HG03196 (cell line): Measurements from ENCODE around the gene BCL11A.

Source experiments
- ATAC-seq: cut with Tn5 transposase; IDR thresholded peaks from one replicate; pipeline ENCODE4 v1.9.1; 2021; ENCODE audit not compliant: unreplicated experiment

The BCL11A gene

GRCh38 chr2:60412027-60412426, 141.4 kb downstream of the BCL11A start:
- no peak for ATAC-seq

GRCh38 chr2:60411295-60411694, 142.2 kb downstream of the BCL11A start:
- no peak for ATAC-seq

DNA sequence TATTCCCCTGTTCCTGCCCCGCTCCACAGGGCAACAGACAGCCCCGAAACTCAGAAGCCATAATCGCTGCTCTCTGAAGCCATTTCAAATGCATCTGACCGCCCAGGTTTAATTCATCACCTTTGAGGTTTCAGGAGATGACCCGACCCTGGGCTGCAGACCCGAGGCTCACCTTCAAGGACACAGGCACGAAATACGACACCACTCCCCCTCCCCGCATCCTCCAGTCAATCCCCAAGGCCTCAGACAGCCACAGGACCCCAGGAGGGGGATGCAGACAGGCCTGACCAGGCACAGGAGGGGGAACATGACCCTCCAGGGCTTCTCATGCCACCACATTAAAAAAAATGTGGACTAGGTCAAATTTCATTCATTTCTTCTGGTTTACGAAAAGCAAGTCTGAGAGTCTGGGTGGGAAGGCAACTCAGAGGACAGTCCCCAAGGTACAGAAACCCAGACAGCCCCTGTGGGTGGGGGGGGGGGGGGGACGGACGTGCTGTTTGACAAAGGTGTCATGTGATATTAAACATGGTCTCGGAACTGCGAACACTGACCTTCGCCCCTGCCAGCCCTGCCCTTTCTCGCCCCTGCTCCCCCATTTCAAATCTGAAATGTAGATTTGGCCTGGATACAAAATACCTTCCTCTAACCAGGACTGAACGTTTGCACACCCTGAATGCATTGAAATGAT, 142.9 kb downstream of the BCL11A start:
- ATAC-seq, result no peak

GRCh38 chr2:60409531-60409871, 144.0 kb downstream of the BCL11A start:
- no peak for ATAC-seq

DNA sequence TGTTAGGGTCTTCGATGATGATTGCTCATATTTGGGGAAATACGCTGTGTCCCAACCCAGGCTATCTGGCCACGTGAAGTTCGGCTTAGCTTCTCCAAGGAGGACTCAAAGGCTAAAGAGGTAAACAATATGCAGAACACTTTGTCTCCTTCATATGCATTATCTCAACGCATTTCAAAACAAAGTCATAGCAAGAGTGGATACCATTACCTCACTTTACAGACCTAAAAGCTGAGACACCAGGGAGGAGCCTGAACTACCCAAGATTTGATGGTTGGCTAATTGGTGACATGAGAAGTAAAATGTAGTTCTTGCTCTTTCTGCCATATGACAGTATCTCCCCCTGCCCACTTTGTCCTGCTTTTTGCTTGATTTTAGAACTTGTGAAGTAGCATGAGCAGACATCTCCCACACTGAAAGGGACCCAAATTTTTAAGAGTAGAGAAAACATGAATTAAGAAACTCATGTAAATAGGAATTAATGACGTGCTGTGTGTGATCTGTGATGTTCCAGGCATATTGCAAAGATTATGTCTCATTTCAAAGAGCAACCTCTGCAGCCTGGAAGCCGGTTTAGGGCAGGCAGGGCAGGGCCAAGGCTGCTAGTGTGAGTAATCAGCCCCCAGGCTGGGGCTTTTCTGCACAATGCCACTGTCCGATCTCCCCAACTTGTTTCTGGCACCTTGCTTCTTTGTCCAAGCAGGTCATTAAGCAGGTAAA, 144.5 kb downstream of the BCL11A start:
- ATAC-seq, result no peak

- no peak for ATAC-seq
Measured at GRCh38 chr2:60408207-60408606, 145.2 kb downstream of the BCL11A start.

GRCh38 chr2:60407398-60407797, 146.1 kb downstream of the BCL11A start:
- no peak for ATAC-seq

DNA sequence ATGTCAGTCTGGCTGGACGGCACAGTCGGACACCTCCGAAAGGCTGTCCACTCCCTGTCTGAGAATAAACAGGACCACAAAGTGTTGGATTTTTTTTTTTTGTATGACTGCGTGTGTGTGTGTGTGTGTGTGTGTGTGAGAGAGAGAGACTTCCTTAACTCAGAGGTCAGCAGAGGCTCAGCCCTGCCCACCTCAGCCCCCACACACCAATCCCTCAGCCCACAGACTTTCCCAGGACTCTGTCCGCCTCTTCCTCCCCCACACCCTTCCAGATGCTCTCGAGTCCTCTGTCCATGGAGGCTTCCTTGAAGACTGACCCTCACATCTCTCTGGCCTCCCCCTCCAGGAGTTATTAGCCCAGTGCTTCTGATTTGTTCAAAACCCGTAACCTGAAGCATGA, 147.3 kb downstream of the BCL11A start:
- ATAC-seq, result no peak

- no peak for ATAC-seq
Measured at GRCh38 chr2:60405271-60405919, 148.1 kb downstream of the BCL11A start.
